GM13976 (cell line): Measurements from ENCODE around the gene NOC3L.

Source experiments
- DNase-seq: peaks from one replicate; pipeline ENCODE4 v3.0.0; 2012; ENCODE audit warnings: low spot score
- in situ Hi-C: fragments of 300-500 bp; cut with MboI; formaldehyde crosslinking; loops from one replicate; pipeline ENCODE4 v1.12.0; 2022; ENCODE audit warnings: low sequenced_read_pairs, mixed read lengths, inconsistent platforms; ENCODE audit not compliant: unreplicated experiment
- TF ChIP-seq, protein P1 (sequence below): IDR thresholded peaks from 2 replicates; pipeline ENCODE4 v1.5.1; 2012; ENCODE audit warnings: borderline replicate concordance, mild to moderate bottlenecking; ENCODE audit not compliant: insufficient read depth; ENCODE audit errors: extremely low read depth, missing control alignments, control extremely low read depth

The NOC3L gene

DNA sequence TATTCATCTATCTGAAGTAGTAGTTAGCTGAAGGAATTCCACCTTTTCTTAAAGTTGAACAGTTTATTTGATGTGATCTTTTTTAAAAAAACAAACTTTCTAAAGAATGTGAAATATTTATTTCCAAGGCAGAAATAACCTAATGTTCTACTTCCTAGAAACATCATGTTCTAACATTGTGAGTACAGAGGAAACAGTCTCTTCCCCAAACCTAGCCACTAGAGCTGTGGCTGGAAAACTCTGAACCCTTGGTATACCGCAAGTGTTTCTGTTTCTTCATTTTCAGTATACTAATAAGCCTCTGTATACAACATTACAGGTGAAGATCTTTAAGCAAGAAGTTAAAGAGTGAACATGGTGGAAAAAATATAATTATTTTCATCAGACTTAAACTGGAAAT, 35.1 kb downstream of the NOC3L start:
- TF ChIP-seq, protein P1, sequence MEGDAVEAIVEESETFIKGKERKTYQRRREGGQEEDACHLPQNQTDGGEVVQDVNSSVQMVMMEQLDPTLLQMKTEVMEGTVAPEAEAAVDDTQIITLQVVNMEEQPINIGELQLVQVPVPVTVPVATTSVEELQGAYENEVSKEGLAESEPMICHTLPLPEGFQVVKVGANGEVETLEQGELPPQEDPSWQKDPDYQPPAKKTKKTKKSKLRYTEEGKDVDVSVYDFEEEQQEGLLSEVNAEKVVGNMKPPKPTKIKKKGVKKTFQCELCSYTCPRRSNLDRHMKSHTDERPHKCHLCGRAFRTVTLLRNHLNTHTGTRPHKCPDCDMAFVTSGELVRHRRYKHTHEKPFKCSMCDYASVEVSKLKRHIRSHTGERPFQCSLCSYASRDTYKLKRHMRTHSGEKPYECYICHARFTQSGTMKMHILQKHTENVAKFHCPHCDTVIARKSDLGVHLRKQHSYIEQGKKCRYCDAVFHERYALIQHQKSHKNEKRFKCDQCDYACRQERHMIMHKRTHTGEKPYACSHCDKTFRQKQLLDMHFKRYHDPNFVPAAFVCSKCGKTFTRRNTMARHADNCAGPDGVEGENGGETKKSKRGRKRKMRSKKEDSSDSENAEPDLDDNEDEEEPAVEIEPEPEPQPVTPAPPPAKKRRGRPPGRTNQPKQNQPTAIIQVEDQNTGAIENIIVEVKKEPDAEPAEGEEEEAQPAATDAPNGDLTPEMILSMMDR, result no peak
- no peak for DNase-seq
- in situ Hi-C loops, result no loop called here

DNA sequence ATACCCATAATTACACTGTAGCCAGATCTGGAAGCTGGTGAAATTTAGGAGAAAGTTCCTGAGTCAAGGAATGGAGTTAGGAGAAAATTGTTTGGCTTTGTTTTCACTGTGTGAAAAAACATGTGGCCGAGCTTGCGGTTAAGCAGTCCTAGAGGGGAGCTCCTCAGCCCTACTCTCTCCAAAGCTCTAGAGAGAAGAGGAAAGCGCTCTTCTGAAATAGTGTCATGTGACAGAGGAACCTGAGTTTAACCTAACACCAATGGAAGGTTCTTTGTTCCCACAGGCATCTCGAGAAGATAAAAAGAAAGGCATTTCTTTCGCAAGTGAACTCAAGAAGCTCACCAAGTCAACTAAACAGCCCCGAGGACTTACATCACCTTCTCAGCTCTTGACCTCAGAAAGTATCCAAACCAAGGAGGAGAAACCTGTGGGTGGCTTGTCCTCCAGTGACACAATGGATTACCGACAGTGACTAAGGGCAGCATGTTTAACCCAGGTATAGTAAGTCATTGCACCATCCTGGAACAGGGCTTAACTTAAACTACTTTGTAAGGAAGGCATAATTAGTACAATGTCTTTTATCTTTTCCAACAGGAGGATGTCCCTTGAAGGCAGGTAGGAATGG, 38.0 kb downstream of the NOC3L start:
- in situ Hi-C loops, result loop anchor here (25.0 kb wide), 1 partner anchor 412 kb away; no protein-coding TSS in a partner anchor
- no peak for DNase-seq
- TF ChIP-seq, protein P1, result no peak

DNA sequence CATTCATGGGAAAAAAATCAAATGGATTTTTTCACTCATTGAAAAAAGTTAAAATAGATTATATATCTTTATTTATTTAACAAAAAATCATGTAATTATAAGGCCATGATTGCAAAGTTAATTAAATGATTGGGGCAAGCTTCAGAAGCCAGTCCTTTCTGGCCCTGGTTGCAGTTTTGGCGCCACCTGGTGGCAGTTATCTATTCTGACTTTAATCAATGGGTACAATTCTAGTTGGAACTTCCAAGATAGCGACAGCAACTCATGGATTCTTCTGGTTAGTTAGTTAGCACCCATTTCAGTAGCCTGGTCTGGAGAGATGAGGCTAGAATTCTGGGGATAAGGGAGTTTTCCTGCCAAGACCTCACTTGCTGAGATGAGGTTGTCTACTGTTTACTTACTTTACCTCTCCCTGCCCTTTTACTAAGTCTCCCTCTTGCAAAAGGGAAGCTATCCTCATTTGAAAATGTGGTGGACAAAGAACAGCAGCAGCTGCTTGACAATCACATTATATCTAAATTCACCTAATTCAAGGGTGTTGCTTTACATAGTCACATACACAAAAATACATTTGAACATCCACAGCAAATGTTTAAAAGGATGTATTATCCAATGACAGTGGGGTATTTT, 42.3 kb downstream of the NOC3L start:
- peak; percentile 51 for DNase-seq
- TF ChIP-seq, protein P1, result peak; percentile 63
- in situ Hi-C loops, result loop anchor here (25.0 kb wide), 1 partner anchor 408 kb away; no protein-coding TSS in a partner anchor

DNA sequence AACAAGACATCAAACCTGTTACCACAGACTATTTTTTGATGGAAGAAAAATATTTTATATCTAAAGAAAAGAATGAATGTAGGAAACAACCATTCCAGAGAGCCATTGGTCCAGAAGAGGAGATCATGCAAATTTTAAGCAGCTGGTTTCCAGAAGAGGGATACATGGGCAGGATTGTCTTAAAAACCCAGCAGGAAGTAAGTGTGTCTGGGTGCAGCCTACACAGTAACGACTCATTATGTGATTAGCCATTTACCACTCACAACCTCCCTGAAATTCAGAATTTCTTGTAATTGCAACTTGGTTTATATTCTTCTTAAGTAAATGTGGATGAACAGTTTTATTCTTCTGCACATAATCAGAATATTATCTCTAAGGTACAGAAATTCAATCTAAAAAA, 46.2 kb downstream of the NOC3L start:
- TF ChIP-seq, protein P1, result no peak
- in situ Hi-C loops, result loop anchor here (25.0 kb wide), 1 partner anchor 404 kb away; no protein-coding TSS in a partner anchor
- DNase-seq, result no peak

DNA sequence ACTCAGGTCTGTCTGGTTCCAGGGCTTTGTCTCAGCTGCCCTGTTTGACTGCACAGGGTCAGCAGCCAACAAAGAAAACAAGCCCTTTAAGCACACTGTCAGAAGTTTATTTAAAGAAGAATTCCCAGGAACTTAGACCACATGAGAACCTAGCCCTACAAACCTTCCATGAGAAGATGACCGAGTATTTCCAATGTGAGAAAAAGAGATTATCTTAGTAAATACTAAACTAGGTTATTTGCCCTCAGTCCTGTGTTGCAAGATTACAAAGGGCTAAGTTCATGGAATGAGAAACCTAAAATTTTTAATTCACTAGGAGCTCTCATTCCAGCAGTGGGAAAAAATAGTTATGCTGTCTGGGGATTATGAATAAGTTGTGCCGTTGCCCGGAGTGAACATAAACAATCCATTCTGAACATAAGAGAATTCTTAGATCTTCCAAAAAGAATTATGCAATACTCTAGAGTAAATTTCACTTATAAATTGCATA, 46.7 kb downstream of the NOC3L start:
- DNase-seq, result no peak
- in situ Hi-C loops, result loop anchor here (25.0 kb wide), 1 partner anchor 404 kb away; no protein-coding TSS in a partner anchor
- TF ChIP-seq, protein P1, result no peak

DNA sequence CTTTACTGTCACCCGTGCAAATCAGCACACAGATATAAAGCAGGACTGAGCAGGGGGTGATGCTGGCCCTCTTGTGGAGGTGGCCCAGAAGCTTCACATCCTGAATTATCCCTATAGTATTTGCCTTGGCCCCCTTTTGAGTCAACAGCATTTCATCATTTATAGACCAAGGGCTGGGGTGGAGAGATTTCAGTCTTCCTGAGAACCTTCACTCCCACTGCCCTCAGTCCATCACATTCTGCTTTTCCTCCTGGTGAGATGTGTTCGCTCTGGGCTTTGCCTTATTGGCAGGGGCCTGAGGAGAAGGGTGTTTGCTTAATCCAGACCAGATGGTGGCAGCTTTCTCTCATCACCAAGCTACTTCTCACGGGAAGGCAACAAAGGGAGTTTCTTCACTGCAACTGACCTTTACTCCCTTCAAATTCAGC, 47.7 kb downstream of the NOC3L start:
- no peak for DNase-seq
- TF ChIP-seq, protein P1, result no peak
- in situ Hi-C loops, result loop anchor here (25.0 kb wide), 1 partner anchor 403 kb away; no protein-coding TSS in a partner anchor
